HG03460 (cell line): Measurements from ENCODE around the gene DENND10.
"Not testable (repeated sequence)": the region's sequence is repeated elsewhere in the genome, so short reads cannot be mapped to it uniquely, and the experiment has no call there.

Source experiments
- ATAC-seq: cut with Tn5 transposase; IDR thresholded peaks from one replicate; pipeline ENCODE4 v1.9.1; 2021; ENCODE audit not compliant: unreplicated experiment

Gene DENND10

GRCh38 chr10:119096641-119097415 lies 7.1 kb upstream of the DENND10 start:
- not testable (repeated sequence) for ATAC-seq

DNA sequence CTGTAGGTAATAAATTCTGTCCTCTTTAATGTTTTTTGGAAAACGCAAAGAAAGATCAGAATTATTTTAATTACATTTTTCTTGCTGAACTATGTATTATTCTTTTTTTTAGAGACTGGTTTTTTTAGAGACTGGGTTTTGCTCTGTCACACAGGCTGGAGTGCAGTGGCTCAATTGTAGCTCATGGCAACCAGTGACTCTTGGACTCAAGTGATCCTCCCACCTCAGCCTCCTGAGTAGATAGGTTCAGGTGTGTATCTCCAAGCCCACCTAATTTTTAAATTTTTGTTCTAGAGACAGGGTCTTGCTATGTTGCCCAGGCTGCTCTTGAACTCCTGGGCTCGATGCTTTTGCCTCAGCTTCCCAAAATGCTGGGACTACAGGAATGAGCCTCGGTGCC lies 5.3 kb upstream of the DENND10 start:
- no peak for ATAC-seq

- ATAC-seq: no peak
These were observed 3.3 kb upstream of the DENND10 start for GRCh38 chr10:119100434-119101238.

- ATAC-seq: no peak
These were observed 2.4 kb upstream of the DENND10 start for GRCh38 chr10:119101366-119102098.

- ATAC-seq: no peak
These were observed 541 bp upstream of the DENND10 start for GRCh38 chr10:119103241-119103902.

DNA sequence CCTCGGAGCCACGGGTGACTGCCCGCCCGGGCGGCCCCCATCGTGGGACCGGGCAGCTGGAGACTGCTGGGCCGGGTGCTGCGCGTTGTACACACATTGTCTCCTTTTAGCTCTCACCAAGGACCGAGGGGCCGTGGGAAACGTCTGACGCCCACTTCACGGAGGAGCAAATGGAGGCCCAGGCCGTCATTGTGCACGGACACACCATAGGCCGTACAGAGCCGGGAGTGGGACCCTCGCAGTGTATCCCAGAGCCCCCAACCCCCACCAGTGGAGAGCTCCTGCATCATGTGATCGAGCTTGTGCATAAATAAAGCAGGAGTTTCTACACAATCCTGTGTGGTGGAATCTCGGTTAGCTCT lies 722 bp downstream of the DENND10 start:
- ATAC-seq: no peak

DNA sequence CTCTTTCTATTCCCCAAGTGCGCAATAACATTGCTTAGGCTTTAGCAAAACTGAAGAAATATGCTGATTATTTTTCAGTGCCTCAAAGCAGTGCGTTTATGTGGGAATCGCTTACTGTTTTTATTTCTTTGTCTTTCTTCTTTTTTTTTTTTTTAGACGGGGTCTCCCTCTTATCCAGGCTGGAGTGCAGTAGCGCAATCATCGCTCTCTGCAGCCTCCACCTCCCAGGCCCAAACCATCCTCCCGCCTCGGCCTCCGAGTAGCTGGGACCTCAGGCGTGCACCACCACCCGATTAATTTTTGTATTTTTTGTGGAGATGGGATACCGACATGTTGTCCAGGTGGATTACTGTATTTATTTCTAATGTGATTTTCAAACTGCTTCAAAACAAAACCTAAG lies 1.2 kb downstream of the DENND10 start:
- ATAC-seq: no peak

DNA sequence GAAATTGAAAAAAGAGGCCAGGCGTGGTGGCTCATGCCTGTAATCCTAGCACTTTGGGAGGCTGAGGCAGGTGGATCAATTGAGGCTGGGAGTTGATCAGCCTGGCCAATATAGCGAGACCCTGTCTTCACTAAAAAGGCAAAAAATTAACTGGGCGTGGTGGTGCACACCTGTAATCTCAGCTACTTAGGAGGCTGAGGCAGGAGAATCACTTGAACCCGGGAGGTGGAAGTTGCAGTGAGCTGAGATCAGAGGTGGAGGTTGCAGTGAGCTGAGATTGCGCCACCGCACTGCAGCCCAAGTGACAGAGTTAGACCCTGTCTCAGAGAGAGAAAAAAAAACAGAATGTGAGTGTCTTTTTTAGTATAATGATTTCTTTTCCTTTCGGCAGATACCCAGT lies 2.0 kb downstream of the DENND10 start:
- not testable (repeated sequence) for ATAC-seq

DNA sequence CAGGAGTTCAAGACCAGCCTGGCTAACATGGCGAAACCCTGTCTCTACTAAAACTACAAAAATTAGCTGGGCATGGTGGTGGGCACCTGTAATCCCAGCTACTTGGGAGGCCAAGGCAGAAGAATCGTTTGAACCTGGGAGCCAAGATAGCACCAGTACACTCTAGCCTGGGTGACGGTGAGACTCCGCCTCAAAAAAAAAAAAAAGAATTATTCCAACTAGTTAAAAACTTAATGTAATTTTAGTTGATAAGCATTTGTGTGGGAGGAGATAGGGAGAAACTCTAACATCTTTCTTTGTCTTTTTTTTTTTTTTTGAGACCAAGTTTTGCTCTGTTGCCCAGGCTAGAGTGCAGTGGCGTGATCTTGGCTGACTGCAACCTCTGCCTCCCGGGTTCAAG lies 3.2 kb downstream of the DENND10 start:
- not testable (repeated sequence) for ATAC-seq

- ATAC-seq: not testable (repeated sequence)
These were observed 3.9 kb downstream of the DENND10 start for GRCh38 chr10:119107771-119108170.

GRCh38 chr10:119112056-119112455 lies 8.1 kb downstream of the DENND10 start:
- ATAC-seq: no peak

DNA sequence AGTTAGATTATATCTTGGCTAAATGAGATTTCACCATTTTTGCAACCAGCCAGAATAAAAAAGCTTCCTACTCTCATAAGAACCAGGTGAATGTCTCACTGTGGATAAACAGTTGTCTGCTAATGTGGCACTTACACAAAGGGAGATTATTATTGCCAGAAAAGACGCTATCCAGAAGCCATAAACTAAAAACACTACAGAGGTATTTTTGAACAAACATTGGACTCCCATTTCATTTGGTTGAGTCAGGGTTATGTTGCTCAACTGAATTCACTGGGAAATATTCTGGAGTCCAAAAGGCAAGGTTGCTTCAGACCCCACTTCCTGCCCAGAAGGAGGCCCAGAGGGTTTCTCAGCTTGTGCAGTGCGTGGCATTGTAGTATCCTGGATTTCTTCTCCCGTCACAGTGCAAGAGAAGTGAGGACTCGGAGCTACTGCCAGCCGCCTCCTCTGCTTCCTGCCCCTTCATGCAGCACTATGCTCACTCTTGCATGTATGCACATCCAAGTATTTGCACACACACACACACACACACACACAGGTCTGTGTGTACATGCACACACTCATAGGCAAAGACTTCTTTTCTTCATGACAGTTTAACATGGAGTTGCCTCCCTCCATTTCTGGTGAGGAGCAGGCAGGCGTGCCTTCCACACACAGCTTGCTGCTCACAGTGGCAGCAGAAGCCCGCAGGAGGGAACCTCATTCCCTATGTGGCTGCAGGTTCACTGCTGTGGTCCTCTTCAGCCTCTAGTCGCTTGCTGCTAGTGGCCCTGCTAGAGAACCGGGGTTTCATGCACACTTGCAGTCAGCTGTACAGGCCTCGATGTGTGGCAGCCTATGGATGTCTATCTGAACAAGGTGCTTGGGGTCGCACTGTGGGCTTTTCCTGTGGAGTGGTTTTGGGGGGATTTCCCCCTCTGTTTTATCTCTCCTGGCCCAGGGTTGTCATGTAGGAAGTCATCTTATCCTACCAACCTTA lies 10.1 kb downstream of the DENND10 start:
- no peak for ATAC-seq

- ATAC-seq: no peak
These were observed 12.0 kb downstream of the DENND10 start for GRCh38 chr10:119115926-119116325.

- ATAC-seq: no peak
These were observed 12.5 kb downstream of the DENND10 start for GRCh38 chr10:119116326-119116951.

DNA sequence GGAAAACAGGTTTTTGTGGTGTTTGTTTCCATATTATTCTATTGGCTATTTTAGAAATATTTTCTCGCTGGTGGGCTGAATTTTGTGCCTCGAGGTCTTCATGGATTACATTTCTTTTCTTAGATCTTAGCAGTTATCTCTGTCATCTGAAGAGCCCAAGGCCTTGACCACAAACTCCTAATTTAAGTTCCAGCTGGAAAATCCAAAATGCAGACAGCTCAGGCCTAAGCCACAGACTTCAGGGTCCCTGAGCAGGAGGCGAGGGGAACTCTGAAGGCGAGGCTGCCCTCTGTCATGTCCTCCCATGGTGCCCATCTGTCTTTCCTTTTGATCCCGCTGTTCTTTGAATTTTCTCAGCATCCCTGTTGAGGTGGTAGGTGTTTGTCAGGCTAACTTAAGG lies 14.3 kb downstream of the DENND10 start:
- no peak for ATAC-seq

DNA sequence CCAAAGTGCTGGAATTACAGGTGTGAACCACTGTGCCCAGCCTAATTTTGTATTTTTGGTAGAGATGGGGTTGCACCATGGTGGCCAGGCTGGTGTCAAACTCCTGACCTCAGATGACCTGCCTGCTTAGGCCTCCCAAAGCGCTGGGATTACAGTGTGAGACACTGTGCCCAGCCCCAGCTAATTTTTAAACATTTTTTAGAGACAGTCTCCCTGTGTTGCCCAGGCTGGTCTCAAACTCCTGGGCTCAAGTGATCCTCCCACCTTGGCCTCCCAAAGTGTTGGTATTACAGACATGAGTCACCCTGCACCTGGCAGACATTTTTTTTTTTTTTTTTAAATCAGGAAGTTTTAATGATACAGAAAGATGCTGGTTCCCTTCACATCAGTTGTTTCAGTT lies 15.5 kb downstream of the DENND10 start:
- no peak for ATAC-seq

GRCh38 chr10:119120413-119120867 lies 16.5 kb downstream of the DENND10 start:
- peak; percentile 90 for ATAC-seq

GRCh38 chr10:119120875-119121274 lies 17.0 kb downstream of the DENND10 start:
- no peak for ATAC-seq

GRCh38 chr10:119125942-119126341 lies 22.0 kb downstream of the DENND10 start:
- no peak for ATAC-seq
